NCI-H1930 (cell line): ENCODE measurements around the gene MYO1G.
"Not testable (repeated sequence)": the region's sequence is repeated elsewhere in the genome, so short reads cannot be mapped to it uniquely, and the experiment has no call there.

Experiments used
- DNase-seq, 2 experiments: peaks; one replicate each; lab custom pipeline; 2025; lab: John Stamatoyannopoulos, UW

MYO1G gene

GRCh38 chr7:44978511-44979366, at the start of gene MYO1G:
MYO1G (minus strand) TSS chr7:44979015; CDS start chr7:44978961, 54 bp downstream.
- DNase-seq, result no peak

DNA sequence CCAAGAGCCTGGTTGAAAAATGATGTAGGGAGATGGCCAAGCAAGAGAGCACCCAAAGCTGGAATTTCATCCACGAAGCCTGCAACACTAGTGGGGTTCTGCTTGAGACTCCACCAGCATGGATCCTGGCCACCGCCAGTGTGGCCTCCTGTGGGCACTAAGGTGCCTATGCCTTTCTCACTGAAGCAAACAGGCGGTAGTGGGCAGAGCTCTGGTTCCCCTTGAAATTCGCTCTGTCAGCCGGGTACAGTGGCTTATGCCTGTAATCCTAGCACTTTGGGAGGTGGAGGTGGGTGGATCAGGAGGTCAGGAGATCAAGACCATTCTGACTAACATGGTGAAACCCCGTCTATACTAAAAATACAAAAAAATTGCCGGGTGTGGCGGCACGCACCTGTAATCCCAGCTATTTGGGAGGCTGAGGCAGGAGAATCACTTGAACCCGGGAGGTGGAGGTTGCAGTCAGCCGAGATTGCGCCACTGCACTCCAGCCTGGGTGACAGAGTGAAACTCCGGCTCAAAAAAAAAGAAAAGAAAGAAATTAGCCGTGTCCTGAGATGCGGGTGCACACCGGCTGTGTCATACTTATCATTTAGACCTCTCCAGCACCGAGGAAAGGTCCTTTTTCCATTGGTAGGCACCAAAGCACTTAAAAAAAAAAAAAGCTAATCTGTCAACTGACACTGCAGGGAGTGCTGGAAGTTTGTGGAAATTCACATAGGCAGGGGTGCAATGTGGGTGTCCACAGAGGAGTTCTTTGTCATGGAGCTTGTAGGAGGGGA, 49.5 kb upstream of the MYO1G start:
- no peak for DNase-seq

- no peak for DNase-seq
Observed at GRCh38 chr7:45027774-45028114, 48.9 kb upstream of the MYO1G start.

DNA sequence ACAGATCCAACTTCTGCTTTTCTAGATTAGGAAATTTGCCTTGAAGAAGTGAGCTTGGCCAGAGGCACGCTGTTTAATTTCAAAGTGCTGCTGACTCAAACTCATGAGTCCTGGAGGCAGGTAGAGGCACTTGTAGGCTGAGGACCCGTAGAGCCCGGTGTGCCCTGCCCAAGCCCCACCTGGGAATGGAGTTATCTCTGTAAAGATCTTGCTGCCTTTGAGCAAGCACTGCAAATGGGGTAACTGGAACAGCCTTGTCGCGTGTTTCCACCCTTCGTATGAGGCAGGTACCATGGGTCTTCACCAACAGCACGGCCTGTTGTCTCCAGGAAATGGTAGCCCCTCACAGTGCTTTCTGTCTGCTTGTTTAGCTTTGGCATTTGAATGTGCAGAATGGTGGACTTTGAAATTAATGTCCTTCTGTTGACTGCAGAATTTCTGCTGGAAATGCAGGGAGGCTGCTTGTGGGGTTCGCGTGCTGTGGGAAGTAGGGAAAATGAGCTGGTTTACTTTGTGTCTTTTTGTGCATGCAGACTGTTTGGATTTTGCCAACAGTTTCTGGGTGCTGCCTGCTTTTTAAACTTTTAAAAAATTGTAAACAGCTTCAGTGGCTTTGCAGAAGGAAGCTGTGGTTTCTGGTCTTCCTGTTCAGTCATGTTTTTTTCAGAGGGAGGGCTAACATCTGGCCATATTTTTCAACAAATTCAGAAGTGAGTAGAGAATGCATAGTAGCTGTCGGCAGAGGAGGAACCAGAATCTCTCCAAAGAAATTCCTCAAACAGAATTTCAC, 48.4 kb upstream of the MYO1G start:
- no peak for DNase-seq

- DNase-seq, result no peak
Observed at GRCh38 chr7:45026013-45026412, 47.2 kb upstream of the MYO1G start.

GRCh38 chr7:45025473-45025872, 46.7 kb upstream of the MYO1G start:
- not testable (repeated sequence) for DNase-seq

DNA sequence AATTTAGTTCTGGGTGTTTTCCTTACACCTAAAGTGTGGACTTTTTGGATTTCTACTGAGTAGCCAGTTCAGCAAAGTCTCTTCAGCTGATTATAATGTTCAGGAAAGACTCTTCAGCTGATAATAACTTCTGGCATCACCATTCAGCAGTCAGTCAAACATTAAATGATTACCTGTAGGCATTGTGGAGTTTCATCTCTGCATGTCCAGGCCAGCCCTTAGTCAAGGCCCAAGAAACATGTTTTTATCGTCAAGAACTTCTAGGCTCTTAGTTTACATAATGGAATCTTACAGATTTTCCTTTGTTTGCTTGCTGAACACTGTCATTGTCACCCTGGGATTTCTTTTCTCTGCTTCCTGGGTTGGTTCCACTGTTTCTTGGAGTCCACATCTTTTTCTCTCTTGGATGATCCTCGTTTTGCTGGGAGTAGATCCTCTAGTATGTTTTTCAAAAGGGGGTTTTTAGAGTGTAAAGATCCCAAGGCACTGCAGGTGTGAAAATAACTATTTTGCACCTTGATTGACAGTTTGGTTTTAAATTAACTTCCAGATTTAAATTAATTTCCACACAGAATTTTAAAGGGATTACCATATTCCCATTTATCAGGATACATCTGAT, 45.4 kb upstream of the MYO1G start:
- no peak for DNase-seq

GRCh38 chr7:45021604-45022296, 42.9 kb upstream of the MYO1G start:
- no peak for DNase-seq

- DNase-seq, result no peak
Observed at GRCh38 chr7:45020915-45021314, 42.1 kb upstream of the MYO1G start.

- no peak for DNase-seq
Observed at GRCh38 chr7:45017253-45017652, 38.4 kb upstream of the MYO1G start.

DNA sequence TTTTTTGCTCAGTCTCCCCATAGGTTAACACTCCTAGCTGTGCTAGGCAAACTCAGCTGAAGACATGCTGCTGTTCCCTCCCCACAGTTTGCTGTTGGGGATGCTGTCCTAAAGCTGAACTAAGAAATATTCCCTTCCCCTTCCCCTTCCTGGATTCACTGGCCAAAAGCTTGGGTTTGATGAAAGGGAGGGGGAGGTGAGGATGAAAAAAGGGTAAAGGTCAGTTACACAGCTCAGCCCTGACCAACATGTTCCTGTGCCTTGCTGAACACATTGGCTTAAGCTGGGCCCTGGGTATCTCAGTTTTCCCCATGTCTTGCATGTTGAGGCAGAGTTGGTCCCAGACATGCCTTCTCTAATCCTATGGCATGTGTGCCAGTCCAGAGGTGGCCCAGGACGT, 36.5 kb upstream of the MYO1G start:
- DNase-seq, result no peak

- no peak for DNase-seq
Observed at GRCh38 chr7:45013465-45013967, 34.7 kb upstream of the MYO1G start.

- DNase-seq, result no peak
Observed at GRCh38 chr7:45007571-45008328, 28.9 kb upstream of the MYO1G start.

DNA sequence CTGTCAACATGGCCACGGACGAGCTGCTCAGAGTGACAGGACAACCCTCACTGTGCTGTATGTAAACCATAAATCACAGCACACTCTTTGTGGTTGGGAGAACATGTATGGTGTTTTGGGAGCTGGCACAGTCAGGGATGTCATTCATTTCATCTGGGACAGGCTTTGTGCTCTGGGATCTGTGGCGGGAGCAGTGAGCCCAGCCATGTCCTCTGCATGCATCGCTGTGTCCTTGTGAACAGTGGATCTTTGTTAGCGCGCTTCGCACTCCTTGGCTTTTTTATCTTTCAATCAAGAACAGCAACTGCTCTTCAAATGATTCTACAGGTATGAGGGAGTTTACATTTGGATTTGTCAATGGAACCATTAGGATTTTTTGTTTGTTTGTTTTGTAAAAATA, 28.3 kb upstream of the MYO1G start:
- DNase-seq, result no peak

DNA sequence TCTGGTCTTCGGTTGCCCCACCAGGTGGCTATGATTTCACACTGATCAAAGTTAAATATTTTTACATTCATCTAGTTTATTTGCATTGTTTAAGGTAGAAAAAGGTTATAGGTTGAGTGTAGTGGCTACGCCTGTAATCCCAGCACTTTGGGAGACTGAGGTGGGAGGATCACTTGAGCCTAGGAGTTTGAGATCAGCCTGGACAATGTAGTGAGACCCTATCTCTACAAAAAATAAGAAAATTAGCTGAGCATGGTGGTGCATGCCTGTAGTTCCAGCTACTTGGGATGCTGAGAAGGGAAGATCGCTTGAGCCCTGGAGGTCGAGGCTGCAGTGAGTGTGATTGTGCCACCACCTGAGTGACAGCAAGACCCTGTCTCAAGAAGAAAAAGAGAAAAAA, 25.0 kb upstream of the MYO1G start:
- DNase-seq, result no peak

- no peak for DNase-seq
Observed at GRCh38 chr7:45001826-45002225, 23.0 kb upstream of the MYO1G start.

- no peak for DNase-seq
Observed at GRCh38 chr7:45001138-45001694, 22.4 kb upstream of the MYO1G start.

DNA sequence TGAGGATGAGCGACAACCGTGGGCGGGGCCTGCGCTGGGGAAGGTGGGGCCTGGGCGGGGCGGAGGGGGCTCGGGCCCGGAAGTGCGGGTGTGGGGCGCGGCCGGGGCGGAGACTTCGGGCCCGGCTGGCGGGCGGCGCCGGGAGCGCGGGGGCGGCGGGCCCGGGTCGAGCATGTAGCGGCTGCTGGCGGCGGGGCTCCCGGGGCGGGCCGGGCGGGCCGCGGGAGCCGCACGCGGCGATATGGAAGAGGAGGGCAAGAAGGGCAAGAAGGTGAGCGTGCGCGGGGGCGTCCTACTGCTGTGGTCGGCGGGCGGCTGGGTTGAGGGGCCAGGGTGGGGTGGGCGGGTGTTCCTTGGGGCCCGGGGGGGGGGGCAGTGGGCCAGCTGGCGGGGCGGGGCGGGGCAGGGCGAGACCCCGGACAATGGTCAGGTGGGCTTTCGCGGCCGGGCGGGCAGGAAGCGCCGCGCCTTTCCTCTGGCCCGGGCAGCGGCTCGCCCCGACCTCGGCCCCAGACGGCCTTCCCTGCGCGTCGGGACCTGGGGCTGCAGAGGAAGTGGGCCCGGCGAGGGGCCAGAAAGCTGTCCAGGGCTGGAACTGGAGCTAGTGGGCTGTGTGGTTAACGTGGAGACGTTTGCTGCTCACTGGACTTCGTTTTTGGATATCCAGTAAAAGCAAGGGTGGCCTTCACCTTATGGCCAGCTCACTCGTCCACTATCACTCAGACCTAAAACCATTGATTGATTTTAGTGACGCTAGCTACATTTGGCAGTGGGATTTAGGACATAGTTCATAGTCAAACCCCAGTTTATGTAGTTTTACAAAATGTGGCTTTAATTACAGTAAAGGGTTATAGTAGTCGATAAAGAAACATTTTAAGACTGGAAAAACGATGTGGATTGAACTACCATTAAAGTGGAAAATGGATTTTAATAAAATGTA, 21.5 kb upstream of the MYO1G start, which contains the start of gene CCM2:
Gene CCM2 (plus strand): TSS at position 109 of the 940 bp plus-strand sequence. CDS start 133 bp downstream, at position 242.
- no peak for DNase-seq
